Spleen (tissue), 11 donors: ENCODE results near the gene ZNF236. TPM values are rescaled to one million over a fixed set of nuclear protein-coding genes. Genes with fewer than 3 reads are reported as not detected.

Experiments
- DNase-seq: peaks from one replicate; pipeline ENCODE4 v3.0.0-alpha.2; 2020
- H3K27ac ChIP-seq, 8 donors: fragments of 200-600 bp; sonication (generic) in 7 of 8; 1 replicate in 4 of 8; 2 replicates in 4 of 8; pipeline versions ENCODE4 v1.5.0 to v1.8.0; 2016 to 2021; ENCODE audit warnings: inconsistent platforms in 4 of 8, mild to moderate bottlenecking in 4 of 8, moderate library complexity in 1 of 8
- H3K27me3 ChIP-seq, 7 donors: fragments of 200-600 bp; sonication (generic) in 6 of 7; replicated peaks in 1 of 7; 1 replicate in 4 of 7; 2 replicates in 3 of 7; pipeline versions ENCODE4 v1.5.0 to v1.8.0; 2016 to 2021; ENCODE audit warnings: inconsistent platforms in 3 of 7, mild to moderate bottlenecking in 1 of 7
- H3K36me3 ChIP-seq, 6 donors: fragments of 200-600 bp; sonication (generic) in 5 of 6; 1 replicate in 4 of 6; 2 replicates in 2 of 6; pipeline versions ENCODE4 v1.5.0 to v1.8.0; 2016 to 2021; ENCODE audit warnings: inconsistent platforms in 2 of 6
- H3K4me1 ChIP-seq, 6 donors: fragments of 200-600 bp; sonication (generic) in 5 of 6; 1 replicate in 3 of 6; 2 replicates in 3 of 6; pipeline versions ENCODE4 v1.5.0 to v1.8.0; 2016 to 2021; ENCODE audit warnings: inconsistent platforms in 3 of 6
- H3K4me3 ChIP-seq, 8 donors: fragments of 200-600 bp; sonication (generic) in 7 of 8; 1 replicate in 4 of 8; 2 replicates in 4 of 8; pipeline versions ENCODE4 v1.5.0 to v1.8.0; 2016 to 2021; ENCODE audit warnings: inconsistent platforms in 4 of 8, mild to moderate bottlenecking in 4 of 8, moderate library complexity in 2 of 8
- H3K9me3 ChIP-seq, 8 donors: fragments of 200-600 bp; sonication (generic) in 7 of 8; 1 replicate in 4 of 8; 2 replicates in 4 of 8; pipeline versions ENCODE4 v1.5.0 to v1.8.0; 2016 to 2021; ENCODE audit warnings: inconsistent platforms in 4 of 8
- POLR2A ChIP-seq, 3 donors: fragments of 450-650 bp; IDR thresholded peaks; one replicate each; pipeline ENCODE4 v1.5.1; 2017; ENCODE audit warnings: antibody characterized with exemption in 3 of 3, mild to moderate bottlenecking in 1 of 3
- POLR2AphosphoS5 ChIP-seq, 3 donors: sonication (generic); formaldehyde crosslinking; IDR thresholded peaks; one replicate each; pipeline ENCODE4 v1.5.1; 2017; ENCODE audit warnings: antibody characterized with exemption in 3 of 3
- WGBS, 5 donors: extraction: QIAGEN DNeasy Blood & Tissue Kit in 3 of 5; methylation state at CpG; one replicate each; pipeline versions ENCODE4 v1.1.5 to v1.1.7; 2013 to 2018; 5-methylcytosine and 5-hydroxymethylcytosine counted together
- intact Hi-C: fragments of 100-400 bp; cut with DNase I; formaldehyde crosslinking; loops from one replicate; pipeline ENCODE4 v1.15.0; 2023; ENCODE audit warnings: low total_unique reads
- polyA plus RNA-seq, 3 donors: library from polyadenylated mRNA; stranded (reverse); fragments of 200-250 nt; gene quantifications; one replicate each; pipeline ENCODE4 v1.2.1, GENCODE V29; 2013
- total RNA-seq, 7 donors: library from RNA; depleted of rRNA in 3 of 7; stranded (reverse); fragments of >200 nt in 3 of 7; fragmentation: NEBNext Ultra II Directional in 4 of 7; extraction: Animal tissue kit (Norgen Biotek cat#: 25700) in 4 of 7; gene quantifications; one replicate each; pipeline versions ENCODE4 v1.1.0 to v1.2.1, GENCODE V29; 2016 to 2021
- TF ChIP-seq, protein P1 (sequence below), 11 experiments: fragments of 200-600 bp in 7 of 11; fragments of 450-650 bp in 4 of 11; sonication (generic) in 4 of 11; IDR thresholded peaks in 8 of 11; conservative IDR thresholded peaks in 3 of 11; 1 replicate in 7 of 11; 2 replicates in 4 of 11; pipeline versions ENCODE4 v1.4.0 to v1.8.0; 2016 to 2021; ENCODE audit warnings: antibody characterized with exemption in 11 of 11, inconsistent platforms in 4 of 11, mild to moderate bottlenecking in 1 of 11
- donor health status: healthy with polysubstance abuse.
- donor health status: DM: no; HTN: no; CAD: no; lungs with moderate emphysema.
- donor health status: DM: no; HTN: no; CAD: no.
- donor health status: Bipolar disorder and iron deficiency.
- donor health status: healthy.
- donor health status: DM: no; HTN: no; CAD: no.
- donor health status: DM: yes; HTN: yes; CAD: no.

The ZNF236 gene
- total and polyA plus RNA-seq, 10 donors, result 1.5 to 25.4 (median 19.9) TPM

DNA sequence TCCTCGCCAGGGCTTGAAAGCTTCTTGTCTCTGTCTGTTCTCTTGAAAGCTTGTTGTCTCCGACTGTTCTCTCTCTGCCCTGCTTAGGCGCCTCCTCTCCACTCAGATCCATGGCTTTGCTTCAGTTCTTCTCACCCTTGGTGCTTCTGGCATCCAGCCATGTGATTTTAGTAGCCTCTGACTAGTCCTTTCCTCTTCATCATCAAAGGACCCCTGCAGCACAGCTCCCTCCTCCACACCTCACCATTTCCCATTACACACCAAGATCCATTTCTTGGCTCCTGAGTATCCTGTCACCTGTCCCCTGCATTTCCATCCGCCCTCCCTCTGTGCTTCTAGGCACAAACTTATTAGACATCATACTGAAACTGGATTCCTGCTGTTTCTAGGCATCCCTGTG lies 59.4 kb downstream of the ZNF236 start:
- WGBS, 5 donors, result 92 to 96% (median 95%) methylated on average over 4 of the region's 4 CpGs
- no peaks in the 10 kb centered on the region for H3K9me3 ChIP-seq
- H3K27ac ChIP-seq, result no peak overlapping the region
- intact Hi-C loops, result no loop called here
- no peak for DNase-seq
- no peaks in the 10 kb centered on the region for H3K4me1 ChIP-seq
- peaks cover 0 to 98% (median 56%) of the 10 kb centered on the region in 6 donors for H3K36me3 ChIP-seq
- TF ChIP-seq POLR2AphosphoS5 (IDR thresholded peaks at IDR 0.05) (no peak), POLR2A (IDR thresholded peaks at IDR 0.05) (no peak)
- TF ChIP-seq, protein P1, sequence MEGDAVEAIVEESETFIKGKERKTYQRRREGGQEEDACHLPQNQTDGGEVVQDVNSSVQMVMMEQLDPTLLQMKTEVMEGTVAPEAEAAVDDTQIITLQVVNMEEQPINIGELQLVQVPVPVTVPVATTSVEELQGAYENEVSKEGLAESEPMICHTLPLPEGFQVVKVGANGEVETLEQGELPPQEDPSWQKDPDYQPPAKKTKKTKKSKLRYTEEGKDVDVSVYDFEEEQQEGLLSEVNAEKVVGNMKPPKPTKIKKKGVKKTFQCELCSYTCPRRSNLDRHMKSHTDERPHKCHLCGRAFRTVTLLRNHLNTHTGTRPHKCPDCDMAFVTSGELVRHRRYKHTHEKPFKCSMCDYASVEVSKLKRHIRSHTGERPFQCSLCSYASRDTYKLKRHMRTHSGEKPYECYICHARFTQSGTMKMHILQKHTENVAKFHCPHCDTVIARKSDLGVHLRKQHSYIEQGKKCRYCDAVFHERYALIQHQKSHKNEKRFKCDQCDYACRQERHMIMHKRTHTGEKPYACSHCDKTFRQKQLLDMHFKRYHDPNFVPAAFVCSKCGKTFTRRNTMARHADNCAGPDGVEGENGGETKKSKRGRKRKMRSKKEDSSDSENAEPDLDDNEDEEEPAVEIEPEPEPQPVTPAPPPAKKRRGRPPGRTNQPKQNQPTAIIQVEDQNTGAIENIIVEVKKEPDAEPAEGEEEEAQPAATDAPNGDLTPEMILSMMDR (IDR thresholded peaks at IDR 0.05 in 8 of 11, conservative IDR thresholded peaks at IDR 0.05 in 3 of 11), result no peak
- H3K27me3 ChIP-seq, result no peaks in the 10 kb centered on the region
- H3K4me3 ChIP-seq, result no peak overlapping the region

DNA sequence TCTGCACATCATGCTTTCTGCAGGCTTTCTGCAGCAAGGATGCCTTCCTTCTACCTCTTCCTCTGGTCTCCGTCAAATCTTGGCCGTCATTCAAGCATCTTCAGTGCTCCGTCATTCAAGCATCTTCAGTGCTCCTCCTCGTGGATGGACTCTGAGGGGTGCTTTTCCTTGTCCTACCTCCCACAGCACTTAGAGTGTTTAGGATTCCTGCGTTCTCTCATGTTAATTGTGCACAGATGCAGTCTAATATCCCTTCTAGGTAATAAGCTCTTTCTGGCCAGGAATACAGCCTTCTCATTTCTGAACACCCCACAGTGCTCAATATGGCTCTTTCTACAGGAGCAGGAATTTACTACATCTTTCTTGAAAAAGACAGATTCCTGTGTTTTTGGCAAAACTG lies 59.8 kb downstream of the ZNF236 start:
- Histone ChIP-seq H3K4me3 (no peak overlapping the region), H3K27ac (no peak overlapping the region), H3K9me3 (no peaks in the 10 kb centered on the region), H3K36me3 (peaks cover 0 to 98% (median 58%) of the 10 kb centered on the region in 6 donors), H3K27me3 (no peaks in the 10 kb centered on the region), H3K4me1 (no peaks in the 10 kb centered on the region)
- intact Hi-C loops, result no loop called here
- TF ChIP-seq POLR2AphosphoS5 (IDR thresholded peaks at IDR 0.05) (no peak), POLR2A (IDR thresholded peaks at IDR 0.05) (no peak)
- TF ChIP-seq, protein P1 (IDR thresholded peaks at IDR 0.05 in 8 of 11, conservative IDR thresholded peaks at IDR 0.05 in 3 of 11), result no peak
- WGBS, 5 donors, result 70 to 83% (median 76%) methylated on average over 5 of the region's 5 CpGs
- DNase-seq, result no peak

DNA sequence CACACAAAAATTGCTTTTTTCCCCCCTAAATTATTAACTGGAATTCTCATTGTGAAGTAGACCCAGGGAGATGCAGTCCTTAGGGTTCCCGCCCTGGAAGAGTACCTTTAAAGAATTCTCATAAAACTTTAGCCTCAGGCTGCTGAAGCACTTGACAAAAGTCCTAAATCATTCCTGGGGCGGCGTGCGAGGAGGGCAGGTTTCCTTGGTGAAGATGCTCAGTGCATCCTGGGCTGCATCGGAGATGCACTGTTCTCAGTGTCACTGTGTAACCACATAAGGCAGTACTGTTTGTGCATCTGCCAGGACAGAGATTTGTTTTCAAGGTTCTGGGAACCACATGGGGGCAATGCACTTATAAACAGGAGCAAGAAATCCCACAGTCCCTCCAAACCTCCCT lies 62.6 kb downstream of the ZNF236 start:
- Histone ChIP-seq H3K36me3 (peaks cover 0 to 100% (median 68%) of the 10 kb centered on the region in 6 donors), H3K4me3 (no peak overlapping the region), H3K27me3 (no peaks in the 10 kb centered on the region), H3K4me1 (no peaks in the 10 kb centered on the region), H3K27ac (no peak overlapping the region), H3K9me3 (no peaks in the 10 kb centered on the region)
- TF ChIP-seq POLR2A (IDR thresholded peaks at IDR 0.05), result no peak
- intact Hi-C loops, result no loop called here
- DNase-seq, result no peak
- WGBS, 5 donors, result 96 to 98% (median 96%) methylated on average over 5 of the region's 5 CpGs

DNA sequence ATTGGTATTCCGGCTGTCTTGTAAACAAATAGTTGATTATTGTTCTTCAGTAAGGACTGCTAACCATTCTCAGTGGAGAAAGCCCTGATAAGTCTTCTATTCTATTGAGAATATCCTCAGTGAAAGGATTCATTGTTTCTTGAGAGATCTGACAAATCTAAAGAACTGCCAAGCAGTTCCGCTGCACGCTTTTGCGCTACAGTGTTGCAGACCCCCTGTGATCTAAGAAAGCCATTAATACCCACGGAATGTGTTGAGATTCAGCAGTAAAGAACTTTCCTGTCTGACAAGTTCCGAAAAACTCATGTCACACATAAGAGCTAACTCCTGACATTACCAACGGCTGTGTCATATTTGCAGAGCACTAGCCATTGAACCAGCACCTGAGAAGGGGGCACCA lies 63.8 kb downstream of the ZNF236 start:
- H3K27me3 ChIP-seq, result no peaks in the 10 kb centered on the region
- WGBS, 5 donors, result 90 to 97% (median 93%) methylated on average over 7 of the region's 7 CpGs
- H3K36me3 ChIP-seq, result peaks cover 0 to 99% (median 58%) of the 10 kb centered on the region in 6 donors
- H3K4me3 ChIP-seq, result no peak overlapping the region
- H3K9me3 ChIP-seq, result no peaks in the 10 kb centered on the region
- TF ChIP-seq POLR2A (IDR thresholded peaks at IDR 0.05) (no peak), POLR2AphosphoS5 (IDR thresholded peaks at IDR 0.05) (no peak)
- TF ChIP-seq, protein P1 (IDR thresholded peaks at IDR 0.05 in 8 of 11, conservative IDR thresholded peaks at IDR 0.05 in 3 of 11), result no peak
- intact Hi-C loops, result no loop called here
- no peak for DNase-seq
- H3K4me1 ChIP-seq, result no peaks in the 10 kb centered on the region
- no peak overlapping the region for H3K27ac ChIP-seq
